ENCODE results near the gene ZC3H12D. TPM values are rescaled to one million over a fixed set of nuclear protein-coding genes. Genes with fewer than 3 reads are reported as not detected.
A peak's percentile ranks its signal among the peaks of the same experiment; 100 is the strongest.

Gene ZC3H12D
- total RNA-seq (2022) (0.29 TPM in 1 of 2 replicates, not detected in the other), Bru-seq, nascent RNA (percentile 24 among the genes with signal in this experiment), BruChase-seq, experiment 1, labeled RNA remaining after a 6-hour chase (percentile 19 among the genes with signal in this experiment), BruChase-seq, experiment 2, labeled RNA remaining after a 2-hour chase (percentile 26 among the genes with signal in this experiment)
- long read RNA-seq = 0 reads

DNA sequence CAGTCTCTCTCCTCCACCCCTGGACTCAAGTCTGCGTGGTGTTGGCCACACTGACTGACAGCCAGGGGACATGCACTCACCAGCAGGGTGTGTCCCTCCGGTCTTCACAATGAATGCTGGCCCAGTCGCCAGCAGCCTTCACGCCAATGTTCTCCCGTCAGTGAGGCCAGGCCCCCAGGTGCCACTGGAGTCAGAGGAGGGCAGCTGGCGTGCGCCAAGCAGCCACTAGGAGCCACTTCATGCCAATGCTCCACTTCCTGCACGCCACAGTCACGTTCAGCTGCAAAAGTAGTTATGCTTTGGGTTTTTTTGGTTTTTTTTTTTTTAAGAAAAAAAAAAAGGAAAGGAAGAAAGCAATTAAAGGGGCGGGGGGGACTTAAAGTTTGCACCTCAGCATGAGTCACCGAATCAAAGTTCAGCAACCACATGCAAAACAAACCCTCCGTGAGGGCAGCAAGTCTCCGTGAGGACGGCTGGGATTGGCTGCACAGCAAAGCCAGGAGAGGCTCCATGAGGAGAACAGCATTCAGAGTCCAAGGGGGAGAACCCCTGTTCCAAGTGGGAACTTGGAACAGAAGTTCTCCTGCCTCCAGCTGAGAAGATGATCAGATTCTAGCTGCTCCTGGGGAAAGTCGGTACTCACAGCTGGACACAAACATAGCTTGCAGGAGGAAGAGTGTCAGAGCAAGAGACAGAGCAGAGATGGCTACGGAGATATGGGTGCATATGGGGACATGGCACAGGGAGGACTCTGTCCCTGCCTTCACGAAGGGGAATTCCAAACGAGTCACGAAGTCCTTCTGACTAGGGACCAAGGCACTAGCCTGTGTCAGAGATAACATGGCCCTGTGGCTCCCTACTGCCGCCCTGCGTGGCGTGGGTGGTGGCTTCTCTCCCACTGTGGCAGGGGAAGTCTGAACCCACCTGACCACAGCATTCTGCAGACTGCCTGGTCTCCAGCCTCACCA is at the start of gene ZC3H12D:
Gene ZC3H12D (minus strand): TSS at position 282 of the 968 bp plus-strand sequence. CDS start 10,471 bp downstream, outside the sequence.
- ChIA-PET POLR2A (no interaction called here), CTCF (no interaction called here)
- Mint-ChIP-seq H3K9me3 (ENCODE audit: unreplicated experiment) (no peaks in the 10 kb centered on the region), H3K4me3 (ENCODE audit: unreplicated experiment) (no peak within 1 kb of the TSS), H3K27ac (ENCODE audit: low read depth, unreplicated experiment) (no peak within 1 kb of the TSS), H3K4me1 (ENCODE audit: insufficient read depth, unreplicated experiment) (no peaks in the 10 kb centered on the region), H3K27me3 (ENCODE audit: insufficient read depth, unreplicated experiment) (no peaks in the 10 kb centered on the region), H3K36me3 (ENCODE audit: insufficient read depth, unreplicated experiment) (no peaks in the 10 kb centered on the region)
- DNase-seq (ENCODE audit: unreplicated experiment) = peak; percentile 17
- intact Hi-C loops (cut with micrococcal nuclease) = no loop called here
- BruUV-seq (replicated peaks) = no TSS peak
- TF ChIP-seq, protein P1, sequence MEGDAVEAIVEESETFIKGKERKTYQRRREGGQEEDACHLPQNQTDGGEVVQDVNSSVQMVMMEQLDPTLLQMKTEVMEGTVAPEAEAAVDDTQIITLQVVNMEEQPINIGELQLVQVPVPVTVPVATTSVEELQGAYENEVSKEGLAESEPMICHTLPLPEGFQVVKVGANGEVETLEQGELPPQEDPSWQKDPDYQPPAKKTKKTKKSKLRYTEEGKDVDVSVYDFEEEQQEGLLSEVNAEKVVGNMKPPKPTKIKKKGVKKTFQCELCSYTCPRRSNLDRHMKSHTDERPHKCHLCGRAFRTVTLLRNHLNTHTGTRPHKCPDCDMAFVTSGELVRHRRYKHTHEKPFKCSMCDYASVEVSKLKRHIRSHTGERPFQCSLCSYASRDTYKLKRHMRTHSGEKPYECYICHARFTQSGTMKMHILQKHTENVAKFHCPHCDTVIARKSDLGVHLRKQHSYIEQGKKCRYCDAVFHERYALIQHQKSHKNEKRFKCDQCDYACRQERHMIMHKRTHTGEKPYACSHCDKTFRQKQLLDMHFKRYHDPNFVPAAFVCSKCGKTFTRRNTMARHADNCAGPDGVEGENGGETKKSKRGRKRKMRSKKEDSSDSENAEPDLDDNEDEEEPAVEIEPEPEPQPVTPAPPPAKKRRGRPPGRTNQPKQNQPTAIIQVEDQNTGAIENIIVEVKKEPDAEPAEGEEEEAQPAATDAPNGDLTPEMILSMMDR (IDR thresholded peaks at IDR 0.05; ENCODE audit: unreplicated experiment) = no peak

DNA sequence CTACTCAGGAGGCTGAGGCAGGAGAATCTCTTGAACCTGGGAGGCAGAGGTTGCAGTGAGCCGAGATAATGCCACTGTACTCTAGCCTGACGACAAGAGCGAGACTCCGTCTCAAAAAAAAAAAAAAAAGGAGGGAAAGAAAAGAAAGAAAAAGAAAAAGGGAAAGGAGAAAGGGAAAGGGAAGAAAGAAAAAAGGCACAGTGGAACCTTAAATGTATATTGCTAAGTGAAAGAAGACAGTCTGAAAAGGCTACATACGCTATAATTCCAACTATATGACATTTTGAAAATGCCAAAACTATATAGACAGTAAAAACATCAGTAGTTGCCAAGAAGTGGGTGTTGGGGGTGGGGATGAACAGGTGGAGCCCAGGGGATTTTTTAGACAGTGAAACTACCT is 44.8 kb upstream of the ZC3H12D start:
- H3K27ac Mint-ChIP-seq (ENCODE audit: low read depth, unreplicated experiment) = no peak overlapping the region
- TF ChIP-seq, protein P1 (IDR thresholded peaks at IDR 0.05; ENCODE audit: unreplicated experiment) = no peak
- no peak overlapping the region for H3K4me3 Mint-ChIP-seq (ENCODE audit: unreplicated experiment)
- H3K36me3 Mint-ChIP-seq (ENCODE audit: insufficient read depth, unreplicated experiment) = peaks cover 95% of the 10 kb centered on the region
- CTCF ChIA-PET = no interaction called here
- no peaks in the 10 kb centered on the region for H3K27me3 Mint-ChIP-seq (ENCODE audit: insufficient read depth, unreplicated experiment)
- DNase-seq (ENCODE audit: unreplicated experiment) = no peak
- intact Hi-C loops (cut with micrococcal nuclease) = no loop called here
- POLR2A ChIA-PET = no interaction called here
- no peaks in the 10 kb centered on the region for H3K9me3 Mint-ChIP-seq (ENCODE audit: unreplicated experiment)
- BruUV-seq (replicated peaks) = no TSS peak
- H3K4me1 Mint-ChIP-seq (ENCODE audit: insufficient read depth, unreplicated experiment) = no peaks in the 10 kb centered on the region

DNA sequence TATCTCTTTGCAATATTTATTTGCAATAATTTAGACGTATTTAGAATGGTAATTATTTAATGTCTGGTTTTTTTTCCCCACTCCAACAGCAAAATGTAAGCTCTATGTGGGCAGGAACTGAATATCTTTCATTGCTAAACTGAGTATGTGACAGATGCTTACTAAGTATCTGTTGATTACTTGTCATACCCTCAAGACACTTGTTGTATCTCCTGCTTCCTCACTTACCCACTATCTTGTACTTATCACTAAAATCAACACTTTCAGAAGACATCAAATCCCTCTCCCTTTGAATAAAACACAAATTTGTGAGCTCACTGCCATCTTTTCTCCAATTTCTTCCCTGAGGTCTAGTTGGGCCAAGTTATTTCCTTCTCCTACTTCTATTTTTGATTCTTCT is 30.7 kb upstream of the ZC3H12D start:
- ChIA-PET POLR2A (interaction anchor here (0.7 to 1.5 kb wide), 2 partner anchors 9 to 28 kb away, joined by 3 read pairs; no protein-coding TSS in a partner anchor), CTCF (interaction anchor here (0.6 to 1.3 kb wide), 5 partner anchors 57 to 484 kb away, joined by 3 to 4 read pairs (median 4); no protein-coding TSS in a partner anchor)
- no TSS peak for BruUV-seq (replicated peaks)
- no peaks in the 10 kb centered on the region for H3K27me3 Mint-ChIP-seq (ENCODE audit: insufficient read depth, unreplicated experiment)
- H3K27ac Mint-ChIP-seq (ENCODE audit: low read depth, unreplicated experiment) = no peak overlapping the region
- peaks cover 36% of the 10 kb centered on the region for H3K36me3 Mint-ChIP-seq (ENCODE audit: insufficient read depth, unreplicated experiment)
- no peak overlapping the region for H3K4me3 Mint-ChIP-seq (ENCODE audit: unreplicated experiment)
- DNase-seq (ENCODE audit: unreplicated experiment) = no peak
- H3K4me1 Mint-ChIP-seq (ENCODE audit: insufficient read depth, unreplicated experiment) = peaks cover 6% of the 10 kb centered on the region
- TF ChIP-seq, protein P1 (IDR thresholded peaks at IDR 0.05; ENCODE audit: unreplicated experiment) = no peak
- no peaks in the 10 kb centered on the region for H3K9me3 Mint-ChIP-seq (ENCODE audit: unreplicated experiment)
- intact Hi-C loops (cut with micrococcal nuclease) = no loop called here

DNA sequence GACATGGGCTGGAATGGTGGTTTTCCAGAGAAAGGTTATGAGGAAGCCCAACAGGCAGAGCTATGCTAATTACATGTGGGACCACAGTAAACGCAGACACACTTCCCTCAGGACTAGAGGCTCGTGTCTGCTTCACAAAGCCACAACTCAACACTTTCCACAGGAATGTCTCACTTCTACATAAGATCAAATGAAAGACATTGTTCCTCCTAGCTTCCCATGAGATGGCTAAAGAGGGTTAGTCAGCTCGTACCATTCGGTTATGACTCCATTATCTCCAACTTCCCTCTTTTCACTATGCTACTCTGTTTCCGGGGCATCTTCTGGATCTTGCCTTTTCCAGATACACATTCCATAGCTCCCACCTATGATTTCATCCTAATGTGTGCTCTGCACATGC is 29.1 kb upstream of the ZC3H12D start:
- intact Hi-C loops (cut with micrococcal nuclease) = no loop called here
- ChIA-PET POLR2A (interaction anchor here (0.7 to 1.3 kb wide), 6 partner anchors 9 to 33 kb away, joined by 3 to 5 read pairs (median 4); no protein-coding TSS in a partner anchor), CTCF (interaction anchor here (0.6 to 0.9 kb wide), 3 partner anchors 61 to 210 kb away, joined by 3 to 5 read pairs (median 4); no protein-coding TSS in a partner anchor)
- H3K36me3 Mint-ChIP-seq (ENCODE audit: insufficient read depth, unreplicated experiment) = peaks cover 31% of the 10 kb centered on the region
- H3K27ac Mint-ChIP-seq (ENCODE audit: low read depth, unreplicated experiment) = no peak overlapping the region
- no peak for DNase-seq (ENCODE audit: unreplicated experiment)
- H3K27me3 Mint-ChIP-seq (ENCODE audit: insufficient read depth, unreplicated experiment) = no peaks in the 10 kb centered on the region
- H3K4me1 Mint-ChIP-seq (ENCODE audit: insufficient read depth, unreplicated experiment) = peaks cover 6% of the 10 kb centered on the region
- H3K9me3 Mint-ChIP-seq (ENCODE audit: unreplicated experiment) = no peaks in the 10 kb centered on the region
- TF ChIP-seq, protein P1 (IDR thresholded peaks at IDR 0.05; ENCODE audit: unreplicated experiment) = no peak
- no TSS peak for BruUV-seq (replicated peaks)
- no peak overlapping the region for H3K4me3 Mint-ChIP-seq (ENCODE audit: unreplicated experiment)
